ENCODE data around the gene AXDND1. TPM values are rescaled to one million over a fixed set of nuclear protein-coding genes. Genes with fewer than 3 reads are reported as not detected.

Gene AXDND1
- total and polyA plus RNA-seq, 9 of the 15 experiments (the other 6 are each of a cell fraction or from before 2014, with no cell fraction given) = 0.03 to 0.13 (median 0.06) TPM; not detected in 5

DNA sequence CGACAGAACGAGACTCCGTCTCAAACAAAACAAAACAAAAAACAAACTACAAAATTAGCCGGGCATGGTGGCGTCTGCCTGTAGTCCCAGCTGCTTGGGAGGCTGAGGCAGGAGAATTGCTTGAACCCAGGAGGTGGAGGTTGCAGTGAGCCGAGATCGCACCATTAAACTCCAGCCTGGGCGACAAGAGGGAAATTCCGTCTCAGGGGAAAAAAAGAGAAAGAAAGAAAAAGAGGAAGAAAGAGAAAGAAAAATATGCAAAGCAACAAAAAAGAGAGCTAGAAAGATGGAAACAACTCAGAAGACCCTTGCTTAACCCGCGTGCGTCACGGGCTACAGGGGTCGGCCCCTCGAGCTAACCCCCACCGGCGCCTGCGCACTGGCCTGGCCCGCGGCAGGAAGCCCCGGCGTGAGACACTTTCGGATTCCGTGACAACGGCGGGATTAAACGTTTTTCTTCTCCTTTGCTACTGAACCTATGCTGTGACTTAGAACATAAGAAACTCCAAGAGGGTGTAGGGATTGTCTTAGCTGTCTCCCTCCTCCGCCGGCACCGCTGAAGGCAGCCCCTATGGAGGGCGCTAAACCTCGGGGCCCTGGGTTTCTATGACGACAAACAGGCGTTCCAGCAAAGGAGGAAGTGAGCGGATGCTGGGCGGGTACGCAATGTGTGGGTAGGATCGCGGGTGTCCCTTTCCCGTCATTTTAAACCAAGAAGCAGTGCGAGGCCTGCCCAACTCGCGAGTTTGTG, at the start of gene AXDND1 (continued):
- peak; percentile 99 for TF ChIP-seq SIN3A (IDR thresholded peaks at IDR 0.05; ENCODE audit: borderline replicate concordance in 2 of 2, control insufficient read depth in 1 of 2, low read depth in 2 of 2, low read length in 2 of 2)
- TF ChIP-seq, protein P1, sequence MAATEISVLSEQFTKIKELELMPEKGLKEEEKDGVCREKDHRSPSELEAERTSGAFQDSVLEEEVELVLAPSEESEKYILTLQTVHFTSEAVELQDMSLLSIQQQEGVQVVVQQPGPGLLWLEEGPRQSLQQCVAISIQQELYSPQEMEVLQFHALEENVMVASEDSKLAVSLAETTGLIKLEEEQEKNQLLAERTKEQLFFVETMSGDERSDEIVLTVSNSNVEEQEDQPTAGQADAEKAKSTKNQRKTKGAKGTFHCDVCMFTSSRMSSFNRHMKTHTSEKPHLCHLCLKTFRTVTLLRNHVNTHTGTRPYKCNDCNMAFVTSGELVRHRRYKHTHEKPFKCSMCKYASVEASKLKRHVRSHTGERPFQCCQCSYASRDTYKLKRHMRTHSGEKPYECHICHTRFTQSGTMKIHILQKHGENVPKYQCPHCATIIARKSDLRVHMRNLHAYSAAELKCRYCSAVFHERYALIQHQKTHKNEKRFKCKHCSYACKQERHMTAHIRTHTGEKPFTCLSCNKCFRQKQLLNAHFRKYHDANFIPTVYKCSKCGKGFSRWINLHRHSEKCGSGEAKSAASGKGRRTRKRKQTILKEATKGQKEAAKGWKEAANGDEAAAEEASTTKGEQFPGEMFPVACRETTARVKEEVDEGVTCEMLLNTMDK (IDR thresholded peaks at IDR 0.05; ENCODE audit: borderline replicate concordance, insufficient read depth, low read depth, low read length, poor library complexity, severe bottlenecking) = peak; percentile 97
- TF ChIP-seq CSDE1 (IDR thresholded peaks at IDR 0.05) = peak in 1 of 2 experiments; percentile 80; a peak in 2 of 4 replicates
- TF ChIP-seq GATAD2B (IDR thresholded peaks at IDR 0.05; ENCODE audit: borderline replicate concordance) = peak; percentile 88
- TF ChIP-seq ZNF140 (CRISPR knock-in tag; IDR thresholded peaks at IDR 0.05) = no peak
- TF ChIP-seq SMARCA4 (IDR thresholded peaks at IDR 0.05) = peak; percentile 49
- peak; percentile 84 for TF ChIP-seq RBM22 (IDR thresholded peaks at IDR 0.05; ENCODE audit: low read depth, low read length, poor library complexity, severe bottlenecking)
- no peak for TF ChIP-seq SNRNP70 (optimal IDR thresholded peaks at IDR 0.05; ENCODE audit: low read depth, low read length)
- no peak for TF ChIP-seq ZBED1 (IDR thresholded peaks at IDR 0.05)
- TF ChIP-seq, protein P2, sequence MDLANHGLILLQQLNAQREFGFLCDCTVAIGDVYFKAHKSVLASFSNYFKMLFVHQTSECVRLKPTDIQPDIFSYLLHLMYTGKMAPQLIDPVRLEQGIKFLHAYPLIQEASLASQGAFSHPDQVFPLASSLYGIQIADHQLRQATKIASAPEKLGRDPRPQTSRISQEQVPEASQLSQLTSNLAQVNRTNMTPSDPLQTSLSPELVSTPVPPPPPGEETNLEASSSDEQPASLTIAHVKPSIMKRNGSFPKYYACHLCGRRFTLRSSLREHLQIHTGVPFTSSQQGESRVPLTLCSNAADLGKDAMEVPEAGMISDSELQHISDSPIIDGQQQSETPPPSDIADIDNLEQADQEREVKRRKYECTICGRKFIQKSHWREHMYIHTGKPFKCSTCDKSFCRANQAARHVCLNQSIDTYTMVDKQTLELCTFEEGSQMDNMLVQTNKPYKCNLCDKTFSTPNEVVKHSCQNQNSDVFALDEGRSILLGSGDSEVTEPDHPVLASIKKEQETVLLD (IDR thresholded peaks at IDR 0.05) = peak; percentile 94
- no peak for TF ChIP-seq GTF2E2 (tag; IDR thresholded peaks at IDR 0.05)
- 0 out of 2 replicates have a peak, but pooled peaks have one; percentile 16 for TF ChIP-seq NCOA1 (IDR thresholded peaks at IDR 0.05; ENCODE audit: low read depth)
- TF ChIP-seq CEBPZ (IDR thresholded peaks at IDR 0.05; ENCODE audit: borderline replicate concordance, low read depth, low read length) = 0 out of 2 replicates have a peak, but pooled peaks have one; percentile 14
- TF ChIP-seq ZBTB17 (CRISPR knock-in tag; IDR thresholded peaks at IDR 0.05) = peak; percentile 42; the same call in 1 of the 2 replicates
- TF ChIP-seq HNRNPLL (IDR thresholded peaks at IDR 0.05; ENCODE audit: low read depth, low read length, poor library complexity, severe bottlenecking) = peak; percentile 73
- TF ChIP-seq, protein P3, sequence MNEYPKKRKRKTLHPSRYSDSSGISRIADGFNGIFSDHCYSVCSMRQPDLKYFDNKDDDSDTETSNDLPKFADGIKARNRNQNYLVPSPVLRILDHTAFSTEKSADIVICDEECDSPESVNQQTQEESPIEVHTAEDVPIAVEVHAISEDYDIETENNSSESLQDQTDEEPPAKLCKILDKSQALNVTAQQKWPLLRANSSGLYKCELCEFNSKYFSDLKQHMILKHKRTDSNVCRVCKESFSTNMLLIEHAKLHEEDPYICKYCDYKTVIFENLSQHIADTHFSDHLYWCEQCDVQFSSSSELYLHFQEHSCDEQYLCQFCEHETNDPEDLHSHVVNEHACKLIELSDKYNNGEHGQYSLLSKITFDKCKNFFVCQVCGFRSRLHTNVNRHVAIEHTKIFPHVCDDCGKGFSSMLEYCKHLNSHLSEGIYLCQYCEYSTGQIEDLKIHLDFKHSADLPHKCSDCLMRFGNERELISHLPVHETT (CRISPR knock-in tag; conservative IDR thresholded peaks at IDR 0.05 in 1 of 2, IDR thresholded peaks at IDR 0.05 in 1 of 2) = peak in 1 of 2 experiments; percentile 79; a peak in 2 of 4 replicates
- TF ChIP-seq POLR2H (tag; IDR thresholded peaks at IDR 0.05; ENCODE audit: low read depth) = peak; percentile 18; the same call in 1 of the 2 replicates
- TF ChIP-seq THRAP3 (IDR thresholded peaks at IDR 0.05; ENCODE audit: borderline replicate concordance) = peak; percentile 99

All from K562 (cell line).